WTC11 (cell line): ENCODE measurements around the gene AGBL4. TPM values are rescaled to one million over a fixed set of nuclear protein-coding genes. Genes with fewer than 3 reads are reported as not detected.

ENCODE experiments used
- ATAC-seq: fragments of 200-7000 bp; cut with Tn5 transposase; 2 replicates; pipeline ENCODE4 v1.10.0; 2021; ENCODE audit warnings: mild to moderate bottlenecking, moderate library complexity
- CTCF ChIA-PET: fragments of 300-600 bp; sonication (Branson Sonifier 250); formaldehyde crosslinking; loops from one replicate; lab custom pipeline; 2021; ENCODE audit warnings: antibody characterized with exemption; lab: Charles Lee
- POLR2A ChIA-PET: fragments of 350-600 bp; sonication (Branson Sonifier 250); formaldehyde crosslinking; loops from one replicate; lab custom pipeline; 2021; ENCODE audit warnings: antibody characterized with exemption; lab: Charles Lee
- DNase-seq: peaks from one replicate; pipeline ENCODE4 v3.0.0; 2021; ENCODE audit warnings: low spot score
- H3K27ac Mint-ChIP-seq: 2 replicates; pipeline ENCODE4 v1.8.0; 2021; ENCODE audit warnings: mixed read lengths
- H3K27me3 Mint-ChIP-seq: 2 replicates; pipeline ENCODE4 v1.8.0; 2021; ENCODE audit warnings: low read depth, mild to moderate bottlenecking, moderate library complexity, mixed read lengths
- H3K36me3 Mint-ChIP-seq: 2 replicates; pipeline ENCODE4 v1.8.0; 2021; ENCODE audit warnings: mixed read lengths
- H3K4me1 Mint-ChIP-seq: 2 replicates; pipeline ENCODE4 v1.8.0; 2022; ENCODE audit warnings: mixed read lengths
- H3K4me3 Mint-ChIP-seq: 2 replicates; pipeline ENCODE4 v1.8.0; 2021; ENCODE audit warnings: mild to moderate bottlenecking, moderate library complexity, mixed read lengths
- H3K9me3 Mint-ChIP-seq: 2 replicates; pipeline ENCODE4 v1.8.0; 2021; ENCODE audit warnings: mixed read lengths
- CDX4 ChIP-seq: fragments of 250-450 bp; sonication (Bioruptor Pico); IDR thresholded peaks from 2 replicates; pipeline ENCODE4 v1.9.0; 2021; ENCODE audit warnings: moderate library complexity, mild to moderate bottlenecking, inconsistent platforms, borderline replicate concordance
- ETV6 ChIP-seq: sonication (generic); formaldehyde crosslinking; IDR thresholded peaks from 2 replicates; pipeline ENCODE4 v1.8.1; 2022; ENCODE audit warnings: mild to moderate bottlenecking, missing genetic modification reagents
- KAT7 ChIP-seq: sonication (generic); formaldehyde crosslinking; IDR thresholded peaks from 2 replicates; pipeline ENCODE4 v1.8.1; 2023; ENCODE audit warnings: missing genetic modification reagents, mild to moderate bottlenecking, borderline replicate concordance
- SMAD4 ChIP-seq: sonication (generic); formaldehyde crosslinking; IDR thresholded peaks from 2 replicates; pipeline ENCODE4 v1.8.0; 2022; ENCODE audit warnings: mild to moderate bottlenecking, missing genetic modification reagents
- SOX15 ChIP-seq: fragments of 250-450 bp; sonication (Bioruptor Pico); IDR thresholded peaks from 2 replicates; pipeline ENCODE4 v1.9.0; 2021; ENCODE audit warnings: mild to moderate bottlenecking
- ZBTB21 ChIP-seq: sonication (generic); formaldehyde crosslinking; IDR thresholded peaks from 2 replicates; pipeline ENCODE4 v1.8.1; 2023; ENCODE audit warnings: mild to moderate bottlenecking, missing genetic modification reagents, borderline replicate concordance
- ZNF396 ChIP-seq: fragments of 250-450 bp; sonication (Bioruptor Pico); IDR thresholded peaks from 2 replicates; pipeline ENCODE4 v1.8.0; 2021; ENCODE audit warnings: mild to moderate bottlenecking, moderate library complexity, borderline replicate concordance
- ZNF416 ChIP-seq: fragments of 250-450 bp; sonication (Bioruptor Pico); IDR thresholded peaks from 2 replicates; pipeline ENCODE4 v1.9.0; 2021; ENCODE audit warnings: mild to moderate bottlenecking, inconsistent platforms
- ZNF423 ChIP-seq: fragments of 250-450 bp; sonication (Bioruptor Pico); IDR thresholded peaks from 2 replicates; pipeline ENCODE4 v2.1.2; 2022; ENCODE audit warnings: mild to moderate bottlenecking, moderate library complexity
- ZNF671 ChIP-seq: fragments of 250-450 bp; sonication (Bioruptor Pico); IDR thresholded peaks from 2 replicates; pipeline ENCODE4 v1.8.0; 2021; ENCODE audit warnings: mild to moderate bottlenecking
- total RNA-seq: library from RNA; stranded (reverse); gene quantifications from 3 replicates; pipeline ENCODE4 v1.2.3, GENCODE V29; 2021
- TF ChIP-seq, protein P1 (sequence below): sonication (generic); formaldehyde crosslinking; IDR thresholded peaks from 2 replicates; pipeline ENCODE4 v1.8.1; 2023; ENCODE audit warnings: mild to moderate bottlenecking, missing genetic modification reagents, borderline replicate concordance
- TF ChIP-seq, protein P2 (sequence below): sonication (generic); formaldehyde crosslinking; IDR thresholded peaks from 2 replicates; pipeline ENCODE4 v1.8.1; 2023; ENCODE audit warnings: mild to moderate bottlenecking, missing genetic modification reagents, moderate library complexity
- TF ChIP-seq, protein P3 (sequence below): sonication (generic); formaldehyde crosslinking; IDR thresholded peaks from 2 replicates; pipeline ENCODE4 v1.8.1; 2022; ENCODE audit warnings: low read depth, missing genetic modification reagents, borderline replicate concordance
- TF ChIP-seq, protein P4 (sequence below): fragments of 250-450 bp; sonication (Bioruptor Pico); IDR thresholded peaks from 2 replicates; pipeline ENCODE4 v2.1.2; 2022; ENCODE audit warnings: mild to moderate bottlenecking, moderate library complexity
- TF ChIP-seq, protein P5 (sequence below): sonication (generic); formaldehyde crosslinking; conservative IDR thresholded peaks from 2 replicates; pipeline ENCODE4 v1.8.1; 2023; ENCODE audit warnings: mild to moderate bottlenecking, low read depth, missing genetic modification reagents, moderate library complexity
- TF ChIP-seq, protein P6 (sequence below): fragments of 250-450 bp; sonication (Bioruptor Pico); IDR thresholded peaks from 2 replicates; pipeline ENCODE4 v1.9.0; 2021; ENCODE audit warnings: mild to moderate bottlenecking

AGBL4 gene
- total RNA-seq, 1 experiment from 2014 or later: 0.87 TPM

- Mint-ChIP-seq H3K9me3 (peaks cover 55% of the 10 kb centered on the region), H3K27ac (no peak overlapping the region), H3K4me3 (no peak overlapping the region), H3K4me1 (no peaks in the 10 kb centered on the region), H3K27me3 (no peaks in the 10 kb centered on the region), H3K36me3 (peaks cover 8% of the 10 kb centered on the region)
- CTCF ChIA-PET: no interaction called here
- TF ChIP-seq ZBTB21 (CRISPR knock-in tag): no peak
- TF ChIP-seq, protein P1, sequence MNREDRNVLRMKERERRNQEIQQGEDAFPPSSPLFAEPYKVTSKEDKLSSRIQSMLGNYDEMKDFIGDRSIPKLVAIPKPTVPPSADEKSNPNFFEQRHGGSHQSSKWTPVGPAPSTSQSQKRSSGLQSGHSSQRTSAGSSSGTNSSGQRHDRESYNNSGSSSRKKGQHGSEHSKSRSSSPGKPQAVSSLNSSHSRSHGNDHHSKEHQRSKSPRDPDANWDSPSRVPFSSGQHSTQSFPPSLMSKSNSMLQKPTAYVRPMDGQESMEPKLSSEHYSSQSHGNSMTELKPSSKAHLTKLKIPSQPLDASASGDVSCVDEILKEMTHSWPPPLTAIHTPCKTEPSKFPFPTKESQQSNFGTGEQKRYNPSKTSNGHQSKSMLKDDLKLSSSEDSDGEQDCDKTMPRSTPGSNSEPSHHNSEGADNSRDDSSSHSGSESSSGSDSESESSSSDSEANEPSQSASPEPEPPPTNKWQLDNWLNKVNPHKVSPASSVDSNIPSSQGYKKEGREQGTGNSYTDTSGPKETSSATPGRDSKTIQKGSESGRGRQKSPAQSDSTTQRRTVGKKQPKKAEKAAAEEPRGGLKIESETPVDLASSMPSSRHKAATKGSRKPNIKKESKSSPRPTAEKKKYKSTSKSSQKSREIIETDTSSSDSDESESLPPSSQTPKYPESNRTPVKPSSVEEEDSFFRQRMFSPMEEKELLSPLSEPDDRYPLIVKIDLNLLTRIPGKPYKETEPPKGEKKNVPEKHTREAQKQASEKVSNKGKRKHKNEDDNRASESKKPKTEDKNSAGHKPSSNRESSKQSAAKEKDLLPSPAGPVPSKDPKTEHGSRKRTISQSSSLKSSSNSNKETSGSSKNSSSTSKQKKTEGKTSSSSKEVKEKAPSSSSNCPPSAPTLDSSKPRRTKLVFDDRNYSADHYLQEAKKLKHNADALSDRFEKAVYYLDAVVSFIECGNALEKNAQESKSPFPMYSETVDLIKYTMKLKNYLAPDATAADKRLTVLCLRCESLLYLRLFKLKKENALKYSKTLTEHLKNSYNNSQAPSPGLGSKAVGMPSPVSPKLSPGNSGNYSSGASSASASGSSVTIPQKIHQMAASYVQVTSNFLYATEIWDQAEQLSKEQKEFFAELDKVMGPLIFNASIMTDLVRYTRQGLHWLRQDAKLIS (CRISPR knock-in tag): no peak
- TF ChIP-seq, protein P2, sequence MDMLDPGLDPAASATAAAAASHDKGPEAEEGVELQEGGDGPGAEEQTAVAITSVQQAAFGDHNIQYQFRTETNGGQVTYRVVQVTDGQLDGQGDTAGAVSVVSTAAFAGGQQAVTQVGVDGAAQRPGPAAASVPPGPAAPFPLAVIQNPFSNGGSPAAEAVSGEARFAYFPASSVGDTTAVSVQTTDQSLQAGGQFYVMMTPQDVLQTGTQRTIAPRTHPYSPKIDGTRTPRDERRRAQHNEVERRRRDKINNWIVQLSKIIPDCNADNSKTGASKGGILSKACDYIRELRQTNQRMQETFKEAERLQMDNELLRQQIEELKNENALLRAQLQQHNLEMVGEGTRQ (CRISPR knock-in tag): no peak
- TF ChIP-seq, protein P3, sequence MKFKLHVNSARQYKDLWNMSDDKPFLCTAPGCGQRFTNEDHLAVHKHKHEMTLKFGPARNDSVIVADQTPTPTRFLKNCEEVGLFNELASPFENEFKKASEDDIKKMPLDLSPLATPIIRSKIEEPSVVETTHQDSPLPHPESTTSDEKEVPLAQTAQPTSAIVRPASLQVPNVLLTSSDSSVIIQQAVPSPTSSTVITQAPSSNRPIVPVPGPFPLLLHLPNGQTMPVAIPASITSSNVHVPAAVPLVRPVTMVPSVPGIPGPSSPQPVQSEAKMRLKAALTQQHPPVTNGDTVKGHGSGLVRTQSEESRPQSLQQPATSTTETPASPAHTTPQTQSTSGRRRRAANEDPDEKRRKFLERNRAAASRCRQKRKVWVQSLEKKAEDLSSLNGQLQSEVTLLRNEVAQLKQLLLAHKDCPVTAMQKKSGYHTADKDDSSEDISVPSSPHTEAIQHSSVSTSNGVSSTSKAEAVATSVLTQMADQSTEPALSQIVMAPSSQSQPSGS (CRISPR knock-in tag): no peak
- TF ChIP-seq ZNF423: no peak
- no peak for TF ChIP-seq SOX15
- TF ChIP-seq, protein P4, sequence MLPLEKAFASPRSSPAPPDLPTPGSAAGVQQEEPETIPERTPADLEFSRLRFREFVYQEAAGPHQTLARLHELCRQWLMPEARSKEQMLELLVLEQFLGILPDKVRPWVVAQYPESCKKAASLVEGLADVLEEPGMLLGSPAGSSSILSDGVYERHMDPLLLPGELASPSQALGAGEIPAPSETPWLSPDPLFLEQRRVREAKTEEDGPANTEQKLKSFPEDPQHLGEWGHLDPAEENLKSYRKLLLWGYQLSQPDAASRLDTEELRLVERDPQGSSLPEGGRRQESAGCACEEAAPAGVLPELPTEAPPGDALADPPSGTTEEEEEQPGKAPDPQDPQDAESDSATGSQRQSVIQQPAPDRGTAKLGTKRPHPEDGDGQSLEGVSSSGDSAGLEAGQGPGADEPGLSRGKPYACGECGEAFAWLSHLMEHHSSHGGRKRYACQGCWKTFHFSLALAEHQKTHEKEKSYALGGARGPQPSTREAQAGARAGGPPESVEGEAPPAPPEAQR: no peak
- no peak for TF ChIP-seq KAT7
- no peak for TF ChIP-seq ETV6 (CRISPR knock-in tag)
- TF ChIP-seq, protein P5, sequence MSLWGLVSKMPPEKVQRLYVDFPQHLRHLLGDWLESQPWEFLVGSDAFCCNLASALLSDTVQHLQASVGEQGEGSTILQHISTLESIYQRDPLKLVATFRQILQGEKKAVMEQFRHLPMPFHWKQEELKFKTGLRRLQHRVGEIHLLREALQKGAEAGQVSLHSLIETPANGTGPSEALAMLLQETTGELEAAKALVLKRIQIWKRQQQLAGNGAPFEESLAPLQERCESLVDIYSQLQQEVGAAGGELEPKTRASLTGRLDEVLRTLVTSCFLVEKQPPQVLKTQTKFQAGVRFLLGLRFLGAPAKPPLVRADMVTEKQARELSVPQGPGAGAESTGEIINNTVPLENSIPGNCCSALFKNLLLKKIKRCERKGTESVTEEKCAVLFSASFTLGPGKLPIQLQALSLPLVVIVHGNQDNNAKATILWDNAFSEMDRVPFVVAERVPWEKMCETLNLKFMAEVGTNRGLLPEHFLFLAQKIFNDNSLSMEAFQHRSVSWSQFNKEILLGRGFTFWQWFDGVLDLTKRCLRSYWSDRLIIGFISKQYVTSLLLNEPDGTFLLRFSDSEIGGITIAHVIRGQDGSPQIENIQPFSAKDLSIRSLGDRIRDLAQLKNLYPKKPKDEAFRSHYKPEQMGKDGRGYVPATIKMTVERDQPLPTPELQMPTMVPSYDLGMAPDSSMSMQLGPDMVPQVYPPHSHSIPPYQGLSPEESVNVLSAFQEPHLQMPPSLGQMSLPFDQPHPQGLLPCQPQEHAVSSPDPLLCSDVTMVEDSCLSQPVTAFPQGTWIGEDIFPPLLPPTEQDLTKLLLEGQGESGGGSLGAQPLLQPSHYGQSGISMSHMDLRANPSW (CRISPR knock-in tag): no peak
- POLR2A ChIA-PET: no interaction called here
- ATAC-seq: no peak
- DNase-seq: no peak
Observed at GRCh38 chr1:49060766-49061165, 963.0 kb downstream of the AGBL4 start.

- no peak overlapping the region for H3K4me3 Mint-ChIP-seq
- H3K4me1 Mint-ChIP-seq: no peaks in the 10 kb centered on the region
- DNase-seq (no peak), ATAC-seq (no peak)
- H3K27me3 Mint-ChIP-seq: no peaks in the 10 kb centered on the region
- peaks cover 47% of the 10 kb centered on the region for H3K9me3 Mint-ChIP-seq
- ChIA-PET CTCF (no interaction called here), POLR2A (no interaction called here)
- H3K36me3 Mint-ChIP-seq: peaks cover 8% of the 10 kb centered on the region
- no peak overlapping the region for H3K27ac Mint-ChIP-seq
- TF ChIP-seq ZNF423: no peak
- TF ChIP-seq ZNF396 (CRISPR knock-in tag): no peak
- no peak for TF ChIP-seq ETV6 (CRISPR knock-in tag)
- no peak for TF ChIP-seq ZNF416 (CRISPR knock-in tag)
- TF ChIP-seq CDX4 (CRISPR knock-in tag): no peak
- TF ChIP-seq, protein P5 (CRISPR knock-in tag): no peak
- TF ChIP-seq SMAD4 (CRISPR knock-in tag): no peak
- no peak for TF ChIP-seq ZNF671 (CRISPR knock-in tag)
- TF ChIP-seq, protein P6, sequence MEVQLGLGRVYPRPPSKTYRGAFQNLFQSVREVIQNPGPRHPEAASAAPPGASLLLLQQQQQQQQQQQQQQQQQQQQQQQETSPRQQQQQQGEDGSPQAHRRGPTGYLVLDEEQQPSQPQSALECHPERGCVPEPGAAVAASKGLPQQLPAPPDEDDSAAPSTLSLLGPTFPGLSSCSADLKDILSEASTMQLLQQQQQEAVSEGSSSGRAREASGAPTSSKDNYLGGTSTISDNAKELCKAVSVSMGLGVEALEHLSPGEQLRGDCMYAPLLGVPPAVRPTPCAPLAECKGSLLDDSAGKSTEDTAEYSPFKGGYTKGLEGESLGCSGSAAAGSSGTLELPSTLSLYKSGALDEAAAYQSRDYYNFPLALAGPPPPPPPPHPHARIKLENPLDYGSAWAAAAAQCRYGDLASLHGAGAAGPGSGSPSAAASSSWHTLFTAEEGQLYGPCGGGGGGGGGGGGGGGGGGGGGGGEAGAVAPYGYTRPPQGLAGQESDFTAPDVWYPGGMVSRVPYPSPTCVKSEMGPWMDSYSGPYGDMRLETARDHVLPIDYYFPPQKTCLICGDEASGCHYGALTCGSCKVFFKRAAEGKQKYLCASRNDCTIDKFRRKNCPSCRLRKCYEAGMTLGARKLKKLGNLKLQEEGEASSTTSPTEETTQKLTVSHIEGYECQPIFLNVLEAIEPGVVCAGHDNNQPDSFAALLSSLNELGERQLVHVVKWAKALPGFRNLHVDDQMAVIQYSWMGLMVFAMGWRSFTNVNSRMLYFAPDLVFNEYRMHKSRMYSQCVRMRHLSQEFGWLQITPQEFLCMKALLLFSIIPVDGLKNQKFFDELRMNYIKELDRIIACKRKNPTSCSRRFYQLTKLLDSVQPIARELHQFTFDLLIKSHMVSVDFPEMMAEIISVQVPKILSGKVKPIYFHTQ: no peak
Observed at GRCh38 chr1:49059087-49059486, 964.7 kb downstream of the AGBL4 start.
